ENCODE results near the gene EGFLAM. TPM values are rescaled to one million over a fixed set of nuclear protein-coding genes. Genes with fewer than 3 reads are reported as not detected.
"Not testable (repeated sequence)": the region's sequence is repeated elsewhere in the genome, so short reads cannot be mapped to it uniquely, and the experiment has no call there.

Gene EGFLAM
- total and polyA plus RNA-seq, 10 of the 15 experiments (the other 5 are each of a cell fraction or from before 2014, with no cell fraction given), result 0.37 TPM; not detected in 9

DNA sequence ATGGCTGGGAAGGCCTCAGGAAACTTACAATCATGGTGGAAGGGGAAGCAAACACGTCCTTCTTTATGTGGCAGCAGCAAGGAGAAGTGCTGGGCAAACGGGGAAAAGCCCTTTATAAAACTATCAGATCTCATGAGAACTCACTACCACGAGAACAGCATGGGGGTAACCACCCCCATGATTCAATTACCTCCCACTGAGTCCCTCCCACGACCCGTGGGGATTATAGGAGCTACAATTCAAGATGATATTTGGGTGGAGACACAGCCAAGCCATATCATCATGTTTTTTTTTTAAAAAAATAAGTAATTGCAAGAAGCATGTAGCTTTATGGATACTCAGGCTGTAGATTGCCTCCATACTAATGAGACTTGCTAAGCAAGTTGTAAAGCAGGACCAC lies 157.4 kb downstream of the EGFLAM start:
- CTCF ChIA-PET, result interaction anchor here (0.6 to 1.2 kb wide), 2 partner anchors 26 to 509 kb away, joined by 3 read pairs; no protein-coding TSS in a partner anchor
- not testable (repeated sequence) for H3K27ac ChIP-seq (ENCODE audit: control insufficient read depth, insufficient read depth)

GRCh38 chr5:38417658-38418017 lies 159.3 kb downstream of the EGFLAM start:
- CTCF ChIA-PET, result interaction anchor here (1.4 kb wide), 1 partner anchor 392 kb away, joined by 4 read pairs; no protein-coding TSS in a partner anchor
- TF ChIP-seq MTA3 (IDR thresholded peaks at IDR 0.05; ENCODE audit: borderline replicate concordance, low read length) (no peak), FOXK2 (IDR thresholded peaks at IDR 0.05) (no peak), FOS (IDR thresholded peaks at IDR 0.05; ENCODE audit: borderline replicate concordance, extremely low read depth, insufficient read length) (no peak), BACH1 (IDR thresholded peaks at IDR 0.05; ENCODE audit: borderline replicate concordance) (no peak), SRF (IDR thresholded peaks at IDR 0.05; ENCODE audit: low read depth in 2 of 2, low read length in 2 of 2) (no peak), ZNF24 (IDR thresholded peaks at IDR 0.05) (no peak), ATF7 (IDR thresholded peaks at IDR 0.05; ENCODE audit: low read depth) (no peak), RAD51 (IDR thresholded peaks at IDR 0.05) (no peak), NFYA (IDR thresholded peaks at IDR 0.05; ENCODE audit: borderline replicate concordance, low read depth, low read length) (no peak), TCF3 (IDR thresholded peaks at IDR 0.05; ENCODE audit: borderline replicate concordance, insufficient read depth, low read depth, low read length) (no peak), BCL11A (IDR thresholded peaks at IDR 0.05; ENCODE audit: low read depth, low read length) (no peak)
- TF ChIP-seq, protein P1, sequence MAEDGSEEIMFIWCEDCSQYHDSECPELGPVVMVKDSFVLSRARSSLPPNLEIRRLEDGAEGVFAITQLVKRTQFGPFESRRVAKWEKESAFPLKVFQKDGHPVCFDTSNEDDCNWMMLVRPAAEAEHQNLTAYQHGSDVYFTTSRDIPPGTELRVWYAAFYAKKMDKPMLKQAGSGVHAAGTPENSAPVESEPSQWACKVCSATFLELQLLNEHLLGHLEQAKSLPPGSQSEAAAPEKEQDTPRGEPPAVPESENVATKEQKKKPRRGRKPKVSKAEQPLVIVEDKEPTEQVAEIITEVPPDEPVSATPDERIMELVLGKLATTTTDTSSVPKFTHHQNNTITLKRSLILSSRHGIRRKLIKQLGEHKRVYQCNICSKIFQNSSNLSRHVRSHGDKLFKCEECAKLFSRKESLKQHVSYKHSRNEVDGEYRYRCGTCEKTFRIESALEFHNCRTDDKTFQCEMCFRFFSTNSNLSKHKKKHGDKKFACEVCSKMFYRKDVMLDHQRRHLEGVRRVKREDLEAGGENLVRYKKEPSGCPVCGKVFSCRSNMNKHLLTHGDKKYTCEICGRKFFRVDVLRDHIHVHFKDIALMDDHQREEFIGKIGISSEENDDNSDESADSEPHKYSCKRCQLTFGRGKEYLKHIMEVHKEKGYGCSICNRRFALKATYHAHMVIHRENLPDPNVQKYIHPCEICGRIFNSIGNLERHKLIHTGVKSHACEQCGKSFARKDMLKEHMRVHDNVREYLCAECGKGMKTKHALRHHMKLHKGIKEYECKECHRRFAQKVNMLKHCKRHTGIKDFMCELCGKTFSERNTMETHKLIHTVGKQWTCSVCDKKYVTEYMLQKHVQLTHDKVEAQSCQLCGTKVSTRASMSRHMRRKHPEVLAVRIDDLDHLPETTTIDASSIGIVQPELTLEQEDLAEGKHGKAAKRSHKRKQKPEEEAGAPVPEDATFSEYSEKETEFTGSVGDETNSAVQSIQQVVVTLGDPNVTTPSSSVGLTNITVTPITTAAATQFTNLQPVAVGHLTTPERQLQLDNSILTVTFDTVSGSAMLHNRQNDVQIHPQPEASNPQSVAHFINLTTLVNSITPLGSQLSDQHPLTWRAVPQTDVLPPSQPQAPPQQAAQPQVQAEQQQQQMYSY (CRISPR knock-in tag; IDR thresholded peaks at IDR 0.05), result no peak
- TF ChIP-seq, protein P2, sequence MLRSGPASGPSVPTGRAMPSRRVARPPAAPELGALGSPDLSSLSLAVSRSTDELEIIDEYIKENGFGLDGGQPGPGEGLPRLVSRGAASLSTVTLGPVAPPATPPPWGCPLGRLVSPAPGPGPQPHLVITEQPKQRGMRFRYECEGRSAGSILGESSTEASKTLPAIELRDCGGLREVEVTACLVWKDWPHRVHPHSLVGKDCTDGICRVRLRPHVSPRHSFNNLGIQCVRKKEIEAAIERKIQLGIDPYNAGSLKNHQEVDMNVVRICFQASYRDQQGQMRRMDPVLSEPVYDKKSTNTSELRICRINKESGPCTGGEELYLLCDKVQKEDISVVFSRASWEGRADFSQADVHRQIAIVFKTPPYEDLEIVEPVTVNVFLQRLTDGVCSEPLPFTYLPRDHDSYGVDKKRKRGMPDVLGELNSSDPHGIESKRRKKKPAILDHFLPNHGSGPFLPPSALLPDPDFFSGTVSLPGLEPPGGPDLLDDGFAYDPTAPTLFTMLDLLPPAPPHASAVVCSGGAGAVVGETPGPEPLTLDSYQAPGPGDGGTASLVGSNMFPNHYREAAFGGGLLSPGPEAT (IDR thresholded peaks at IDR 0.05; ENCODE audit: low read depth), result no peak

More for the DNA sequence above, 157.4 kb downstream of the EGFLAM start:
- 0% methylated on average over 5 of the region's 5 CpGs for WGBS (ENCODE audit: insufficient coverage, insufficient replicate concordance, low lambda C conversion rate, missing lambda C conversion rate)
- H4K20me1 ChIP-seq (ENCODE audit: control insufficient read depth, insufficient read depth); H3K4me2 ChIP-seq (ENCODE audit: control insufficient read depth, insufficient read depth); H3K4me1 ChIP-seq (ENCODE audit: control insufficient read depth, insufficient read depth, low read length); SMC1A ChIA-PET (ENCODE audit: uncharacterized antibody, unreplicated experiment); BruUV-seq (replicated peaks); H2AFZ ChIP-seq (ENCODE audit: control insufficient read depth, low read depth, low read length); H3K79me2 ChIP-seq (ENCODE audit: control insufficient read depth, insufficient read depth, low read length); intact Hi-C loops (cut with micrococcal nuclease; ENCODE audit: unreplicated experiment); FAIRE-seq; POLR2A ChIA-PET; DNase-seq (ENCODE audit: low read depth, low spot score); H3K9ac ChIP-seq (ENCODE audit: control insufficient read depth, insufficient read depth, low read length); H3K36me3 ChIP-seq (ENCODE audit: control insufficient read depth in 2 of 2, insufficient read depth in 2 of 2, low read length in 1 of 2); in situ Hi-C loops (cut with MboI); H3K9me3 ChIP-seq (replicated peaks; ENCODE audit: control insufficient read depth, insufficient read depth, low read length); ATAC-seq; H3K4me3 ChIP-seq; H3K27me3 ChIP-seq (replicated peaks in 1 of 2; ENCODE audit: control insufficient read depth in 2 of 2, insufficient read depth in 2 of 2, low read length in 1 of 2): not testable (repeated sequence)
- RAD21 ChIA-PET (ENCODE audit: unreplicated experiment), result interaction anchor here (1.2 kb wide), 1 partner anchor 26 kb away, joined by 4 read pairs; no protein-coding TSS in a partner anchor

More at GRCh38 chr5:38417658-38418017, 159.3 kb downstream of the EGFLAM start:
- in situ Hi-C loops (cut with MboI), result no loop called here
- Histone ChIP-seq H2AFZ (ENCODE audit: control insufficient read depth, low read depth, low read length) (no peak overlapping the region), H3K27me3 (replicated peaks in 1 of 2; ENCODE audit: control insufficient read depth in 2 of 2, insufficient read depth in 2 of 2, low read length in 1 of 2) (no peaks in the 10 kb centered on the region), H3K36me3 (ENCODE audit: control insufficient read depth in 2 of 2, insufficient read depth in 2 of 2, low read length in 1 of 2) (no peaks in the 10 kb centered on the region), H3K4me1 (ENCODE audit: control insufficient read depth, insufficient read depth, low read length) (no peaks in the 10 kb centered on the region), H3K4me2 (ENCODE audit: control insufficient read depth, insufficient read depth) (no peak overlapping the region), H3K9ac (ENCODE audit: control insufficient read depth, insufficient read depth, low read length) (no peak overlapping the region), H3K27ac (ENCODE audit: control insufficient read depth, insufficient read depth) (no peak overlapping the region), H4K20me1 (ENCODE audit: control insufficient read depth, insufficient read depth) (no peaks in the 10 kb centered on the region), H3K4me3 (no peak overlapping the region), H3K9me3 (replicated peaks; ENCODE audit: control insufficient read depth, insufficient read depth, low read length) (no peaks in the 10 kb centered on the region), H3K79me2 (ENCODE audit: control insufficient read depth, insufficient read depth, low read length) (no peaks in the 10 kb centered on the region)
- intact Hi-C loops (cut with micrococcal nuclease; ENCODE audit: unreplicated experiment), result no loop called here
- WGBS (ENCODE audit: insufficient coverage, insufficient replicate concordance, low lambda C conversion rate, missing lambda C conversion rate), result 18% methylated on average over 5 of the region's 5 CpGs
- POLR2A ChIA-PET, result no interaction called here
- ATAC-seq, result no peak
- no TSS peak for BruUV-seq (replicated peaks)
- FAIRE-seq, result no peak
- no peak for DNase-seq (ENCODE audit: low read depth, low spot score)
- SMC1A ChIA-PET (ENCODE audit: uncharacterized antibody, unreplicated experiment), result interaction anchor here (0.7 kb wide), 2 partner anchors 216 to 497 kb away, joined by 3 read pairs; no protein-coding TSS in a partner anchor
- RAD21 ChIA-PET (ENCODE audit: unreplicated experiment), result no interaction called here

Measured in GM12878 (cell line).